Endodermal cell (in vitro differentiated cells): ENCODE data around the gene LRFN5. TPM values are rescaled to one million over a fixed set of nuclear protein-coding genes. Genes with fewer than 3 reads are reported as not detected.
A peak's percentile ranks its signal among the peaks of the same experiment; 100 is the strongest.

Experiments used
- DNase-seq: peaks from one replicate; pipeline ENCODE4 v3.0.0-alpha.2; 2017
- H3K27ac ChIP-seq: 2 replicates; pipeline ENCODE4 v1.5.1; 2013; ENCODE audit warnings: mild to moderate bottlenecking, low read depth, low read length, moderate library complexity
- H3K27me3 ChIP-seq: 2 replicates; pipeline ENCODE4 v1.6.1; 2013; ENCODE audit warnings: mild to moderate bottlenecking, low read length, moderate library complexity; ENCODE audit not compliant: insufficient read depth, control insufficient read depth, poor library complexity, severe bottlenecking
- H3K36me3 ChIP-seq: 2 replicates; pipeline ENCODE4 v1.7.0; 2013; ENCODE audit warnings: mild to moderate bottlenecking, low read length, moderate library complexity; ENCODE audit not compliant: control insufficient read depth, insufficient read depth
- H3K4me1 ChIP-seq: one replicate; pipeline ENCODE4 v1.7.0; 2013; ENCODE audit warnings: low read length; ENCODE audit not compliant: control insufficient read depth, insufficient read depth
- H3K4me3 ChIP-seq: 2 replicates; pipeline ENCODE4 v1.5.1; 2013; ENCODE audit warnings: mild to moderate bottlenecking, low read length, moderate library complexity
- H3K9ac ChIP-seq: 2 replicates; pipeline ENCODE4 v1.6.1; 2013; ENCODE audit warnings: mild to moderate bottlenecking, low read length, moderate library complexity; ENCODE audit not compliant: poor library complexity, severe bottlenecking; ENCODE audit errors: extremely low read depth
- H3K9me3 ChIP-seq: 2 replicates; pipeline ENCODE4 v1.6.1; 2013; ENCODE audit warnings: mild to moderate bottlenecking, low read length, moderate library complexity; ENCODE audit not compliant: control insufficient read depth
- H3K27ac Mint-ChIP-seq: 2 replicates; pipeline ENCODE4 v1.8.0; 2020; ENCODE audit warnings: mixed read lengths
- H3K27me3 Mint-ChIP-seq: 2 replicates; pipeline ENCODE4 v1.8.0; 2021; ENCODE audit warnings: mild to moderate bottlenecking, mixed read lengths; ENCODE audit not compliant: insufficient read depth
- H3K36me3 Mint-ChIP-seq: 2 replicates; pipeline ENCODE4 v1.8.0; 2020; ENCODE audit warnings: low read depth, mixed read lengths
- H3K4me1 Mint-ChIP-seq: 2 replicates; pipeline ENCODE4 v1.8.0; 2020; ENCODE audit warnings: mixed read lengths
- H3K4me3 Mint-ChIP-seq: 2 replicates; pipeline ENCODE4 v1.8.0; 2020; ENCODE audit warnings: mild to moderate bottlenecking, moderate library complexity, mixed read lengths
- H3K9me3 Mint-ChIP-seq: 2 replicates; pipeline ENCODE4 v1.8.0; 2020; ENCODE audit warnings: mild to moderate bottlenecking, mixed read lengths
- CTCF ChIP-seq: fragments of 200-600 bp; sonication (generic); conservative IDR thresholded peaks from 2 replicates; pipeline ENCODE4 v1.5.0; 2021; ENCODE audit warnings: antibody characterized with exemption, mild to moderate bottlenecking
- WGBS, 2 experiments: methylation state at CpG; one replicate each; pipeline versions ENCODE4 v1.1.5 to v1.1.7; 2013; ENCODE audit warnings: missing lambda C conversion rate in 2 of 2, mixed read lengths in 1 of 2; ENCODE audit not compliant: insufficient coverage in 1 of 2, insufficient read length in 1 of 2; 5-methylcytosine and 5-hydroxymethylcytosine counted together
- total RNA-seq, 2 donors: library from RNA; stranded (reverse); fragmentation: NEBNext Ultra II Directional in 1 of 2; extraction: Animal tissue kit (Norgen Biotek cat#: 25700) in 1 of 2; gene quantifications; 2 replicates in 1 of 2; 3 replicates in 1 of 2; pipeline ENCODE4 v1.2.1, GENCODE V29; 2021

LRFN5 gene
- total RNA-seq, 2 donors from 2014 or later = 1.4 to 3.2 TPM

- Histone ChIP-seq H3K4me1 (no peaks in the 10 kb centered on the region), H3K9ac (no peak overlapping the region), H3K36me3 (no peaks in the 10 kb centered on the region), H3K9me3 (no peaks in the 10 kb centered on the region), H3K27ac (no peak overlapping the region), H3K4me3 (no peak overlapping the region), H3K27me3 (no peaks in the 10 kb centered on the region)
- no peak for TF ChIP-seq CTCF
- no peak overlapping the region for H3K27ac Mint-ChIP-seq
- no CpG with 5 or more reads among the region's 1 CpG for WGBS, 2 experiments
- H3K9me3 Mint-ChIP-seq = peaks cover 1% of the 10 kb centered on the region
- DNase-seq = no peak
- H3K4me3 Mint-ChIP-seq = no peak overlapping the region
- no peaks in the 10 kb centered on the region for H3K4me1 Mint-ChIP-seq
- H3K27me3 Mint-ChIP-seq = no peaks in the 10 kb centered on the region
- no peaks in the 10 kb centered on the region for H3K36me3 Mint-ChIP-seq
These were observed 167.0 kb downstream of the LRFN5 start for GRCh38 chr14:41773536-41774279.

DNA sequence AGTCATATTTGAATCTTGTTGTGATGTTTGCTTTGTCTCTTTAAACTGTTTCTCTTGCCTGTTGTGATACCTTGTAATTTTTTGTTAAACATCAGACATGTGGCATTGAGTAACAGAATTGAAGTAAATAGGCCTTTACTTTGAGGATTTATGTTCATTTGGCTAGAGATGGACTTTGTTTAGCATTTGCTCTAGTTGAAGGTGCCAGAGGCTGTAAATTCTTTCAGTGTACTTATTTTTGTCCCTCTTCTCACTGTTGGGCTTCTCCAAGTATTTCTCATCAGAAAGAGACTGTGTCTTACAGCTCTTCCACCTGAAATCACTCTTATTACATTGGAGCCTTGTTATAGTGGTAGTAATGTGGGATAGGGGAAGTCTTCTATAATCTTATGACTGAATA is 175.8 kb downstream of the LRFN5 start:
- no peaks in the 10 kb centered on the region for H3K4me1 Mint-ChIP-seq
- TF ChIP-seq CTCF = no peak
- H3K36me3 Mint-ChIP-seq = no peaks in the 10 kb centered on the region
- Histone ChIP-seq H3K36me3 (no peaks in the 10 kb centered on the region), H3K27me3 (no peaks in the 10 kb centered on the region), H3K9ac (no peak overlapping the region), H3K9me3 (no peaks in the 10 kb centered on the region), H3K4me3 (no peak overlapping the region), H3K27ac (no peak overlapping the region), H3K4me1 (no peaks in the 10 kb centered on the region)
- H3K4me3 Mint-ChIP-seq = no peak overlapping the region
- H3K27me3 Mint-ChIP-seq = no peaks in the 10 kb centered on the region
- DNase-seq = no peak
- H3K9me3 Mint-ChIP-seq = no peaks in the 10 kb centered on the region
- no peak overlapping the region for H3K27ac Mint-ChIP-seq

DNA sequence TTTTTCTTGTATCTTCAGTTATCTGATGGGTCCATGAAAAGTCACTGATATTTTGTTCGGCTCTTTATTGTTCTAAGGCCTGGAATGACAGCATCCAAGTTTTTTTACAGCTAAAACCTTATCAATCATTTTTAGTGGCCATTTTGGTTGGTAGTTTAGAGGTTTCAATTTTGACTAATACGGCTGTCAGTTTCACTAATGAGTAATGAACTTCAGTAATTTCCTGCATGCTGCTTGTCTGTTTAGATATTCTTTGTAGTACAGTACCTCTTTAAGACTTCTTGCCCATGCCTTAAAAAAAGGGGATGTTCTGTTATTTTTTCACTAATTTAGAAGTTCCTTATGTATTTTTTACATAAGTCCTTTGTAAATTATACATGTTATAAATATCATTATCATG is 176.7 kb downstream of the LRFN5 start:
- WGBS, 2 experiments = 90% methylated on average over 2 of the region's 2 CpGs; no CpG with 5 or more reads in 1 of the 2 experiments
- DNase-seq = no peak
- Histone ChIP-seq H3K4me3 (no peak overlapping the region), H3K4me1 (no peaks in the 10 kb centered on the region), H3K36me3 (no peaks in the 10 kb centered on the region), H3K27ac (no peak overlapping the region), H3K27me3 (no peaks in the 10 kb centered on the region), H3K9me3 (no peaks in the 10 kb centered on the region), H3K9ac (no peak overlapping the region)
- TF ChIP-seq CTCF = no peak
- no peaks in the 10 kb centered on the region for H3K9me3 Mint-ChIP-seq
- H3K4me3 Mint-ChIP-seq = no peak overlapping the region
- H3K27me3 Mint-ChIP-seq = no peaks in the 10 kb centered on the region
- peak overlapping the region; percentile 38 for H3K27ac Mint-ChIP-seq
- no peaks in the 10 kb centered on the region for H3K4me1 Mint-ChIP-seq
- no peaks in the 10 kb centered on the region for H3K36me3 Mint-ChIP-seq
